Esophagus muscularis mucosa (tissue), 4 donors: ENCODE results near the gene AUTS2.

Source experiments
- EP300 ChIP-seq: sonication (generic); formaldehyde crosslinking; IDR thresholded peaks from one replicate; pipeline ENCODE4 v1.6.1; 2017; ENCODE audit warnings: antibody characterized with exemption
- POLR2A ChIP-seq: fragments of 450-650 bp; IDR thresholded peaks from one replicate; pipeline ENCODE4 v1.6.1; 2017; ENCODE audit warnings: antibody characterized with exemption, moderate library complexity, mild to moderate bottlenecking, low read depth
- POLR2AphosphoS5 ChIP-seq, 2 donors: sonication (generic); formaldehyde crosslinking; IDR thresholded peaks; one replicate each; pipeline ENCODE4 v1.6.1; 2017; ENCODE audit warnings: antibody characterized with exemption in 2 of 2
- TF ChIP-seq, protein P1 (sequence below), 3 experiments: fragments of 200-600 bp in 2 of 3; fragments of 450-650 bp in 1 of 3; sonication (generic) in 2 of 3; IDR thresholded peaks; one replicate each; pipeline ENCODE4 v1.5.1; 2017 to 2019; ENCODE audit warnings: antibody characterized with exemption in 3 of 3, mild to moderate bottlenecking in 2 of 3, moderate library complexity in 1 of 3

DNA sequence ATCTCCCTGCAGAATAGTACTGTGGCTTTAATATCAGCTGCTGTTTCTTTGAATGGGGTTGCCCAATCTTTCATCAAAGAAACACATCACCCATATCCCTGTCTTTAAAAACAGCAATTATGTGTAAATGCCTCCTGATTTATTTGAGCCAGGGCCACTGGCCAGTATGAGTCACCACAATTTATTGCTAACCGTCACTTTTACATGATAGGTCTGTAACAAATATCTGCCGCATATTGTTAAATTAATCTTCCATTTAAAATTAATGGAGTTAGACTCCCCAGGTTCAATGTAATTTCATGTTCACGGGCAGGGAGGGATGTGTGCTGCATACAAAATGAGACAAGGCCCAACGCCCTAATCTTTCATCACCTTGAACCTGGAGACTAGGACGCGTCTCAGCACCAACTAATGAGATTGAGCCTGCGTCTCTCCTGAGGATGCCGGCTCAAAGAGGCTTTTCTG, 673.4 kb downstream of the AUTS2 start:
- TF ChIP-seq POLR2A, result no peak
- TF ChIP-seq, protein P1, sequence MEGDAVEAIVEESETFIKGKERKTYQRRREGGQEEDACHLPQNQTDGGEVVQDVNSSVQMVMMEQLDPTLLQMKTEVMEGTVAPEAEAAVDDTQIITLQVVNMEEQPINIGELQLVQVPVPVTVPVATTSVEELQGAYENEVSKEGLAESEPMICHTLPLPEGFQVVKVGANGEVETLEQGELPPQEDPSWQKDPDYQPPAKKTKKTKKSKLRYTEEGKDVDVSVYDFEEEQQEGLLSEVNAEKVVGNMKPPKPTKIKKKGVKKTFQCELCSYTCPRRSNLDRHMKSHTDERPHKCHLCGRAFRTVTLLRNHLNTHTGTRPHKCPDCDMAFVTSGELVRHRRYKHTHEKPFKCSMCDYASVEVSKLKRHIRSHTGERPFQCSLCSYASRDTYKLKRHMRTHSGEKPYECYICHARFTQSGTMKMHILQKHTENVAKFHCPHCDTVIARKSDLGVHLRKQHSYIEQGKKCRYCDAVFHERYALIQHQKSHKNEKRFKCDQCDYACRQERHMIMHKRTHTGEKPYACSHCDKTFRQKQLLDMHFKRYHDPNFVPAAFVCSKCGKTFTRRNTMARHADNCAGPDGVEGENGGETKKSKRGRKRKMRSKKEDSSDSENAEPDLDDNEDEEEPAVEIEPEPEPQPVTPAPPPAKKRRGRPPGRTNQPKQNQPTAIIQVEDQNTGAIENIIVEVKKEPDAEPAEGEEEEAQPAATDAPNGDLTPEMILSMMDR (IDR thresholded peaks at IDR 0.05), result no peak
- TF ChIP-seq POLR2AphosphoS5 (IDR thresholded peaks at IDR 0.05), result no peak
- TF ChIP-seq EP300, result no peak
